Erythroblast (primary cell): ENCODE measurements around the gene CCNB2.

Experiments
- GATA1 ChIP-seq: IDR thresholded peaks from 2 replicates; pipeline ENCODE4 v1.6.1; 2011; ENCODE audit warnings: low read depth, mild to moderate bottlenecking, control low read depth, low read length, moderate library complexity
- POLR2A ChIP-seq: IDR thresholded peaks from 2 replicates; pipeline ENCODE4 v1.6.1; 2011; ENCODE audit warnings: mild to moderate bottlenecking, low read length

- TF ChIP-seq POLR2A = no peak
- TF ChIP-seq GATA1 = no peak
Measured at GRCh38 chr15:59159210-59159609, 54.3 kb downstream of the CCNB2 start.
